Right lung (tissue), 5 donors: Measurements from ENCODE around the gene CASTOR1. TPM values are rescaled to one million over a fixed set of nuclear protein-coding genes. Genes with fewer than 3 reads are reported as not detected.
A peak's percentile ranks its signal among the peaks of the same experiment; 100 is the strongest.

Experiments
- DNase-seq, 2 donors: peaks; one replicate each; pipeline ENCODE4 v3.0.0-alpha.2; 2013
- polyA plus RNA-seq, 5 donors: library from polyadenylated mRNA; unstranded; fragments of 120-200 nt; gene quantifications; one replicate each; pipeline versions ENCODE4 v1.2.1 to v1.2.3, GENCODE V29; 2013; ENCODE audit warnings: inconsistent platforms in 1 of 5, low replicate concordance in 1 of 5; ENCODE audit not compliant: insufficient read length in 5 of 5, insufficient read depth in 1 of 5

The CASTOR1 gene
- polyA plus RNA-seq, 5 donors: 8.5 to 18.4 (median 15.2) TPM

DNA sequence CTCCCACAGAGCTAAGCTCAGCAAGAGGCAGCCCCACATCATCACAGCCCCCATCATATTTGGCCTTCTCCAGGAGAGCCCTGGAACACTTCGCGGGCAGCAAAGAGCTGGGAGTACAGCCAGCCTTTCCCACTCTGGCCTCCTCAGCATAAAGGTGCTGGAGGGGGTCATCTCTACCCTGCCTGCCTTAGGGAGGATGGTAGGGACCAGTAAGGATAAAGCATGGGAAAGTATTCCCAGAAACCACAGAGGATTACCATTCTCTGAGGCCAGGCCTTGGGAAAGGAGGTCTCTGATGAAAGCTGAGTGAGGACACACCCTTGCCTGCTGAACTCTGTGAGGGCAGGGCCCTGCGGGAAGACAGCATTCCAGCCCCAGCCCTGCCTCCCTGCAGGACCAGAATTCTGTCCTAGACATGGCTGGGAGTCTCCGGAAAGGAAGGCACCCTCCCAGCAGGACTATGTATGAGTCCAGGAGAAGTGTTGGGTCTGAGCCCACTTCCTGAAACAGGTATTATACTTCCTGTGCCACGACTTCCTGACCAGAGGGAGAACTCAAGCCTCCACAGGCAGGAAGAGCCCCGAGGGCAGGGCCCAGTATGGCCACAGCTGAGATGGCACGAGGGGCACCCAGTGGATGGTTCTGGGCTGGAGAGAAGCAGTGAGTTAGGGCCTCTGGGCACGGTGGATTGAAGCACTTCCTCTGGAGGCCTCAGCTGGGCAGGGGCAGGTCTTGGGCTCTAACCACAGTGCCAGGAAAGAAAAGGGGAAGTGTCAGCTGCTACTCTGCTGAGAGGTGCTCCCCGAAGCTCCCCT is 12.9 kb upstream of the CASTOR1 start:
- no peak for DNase-seq

GRCh38 chr22:30299322-30299721 is 10.0 kb upstream of the CASTOR1 start:
- DNase-seq: no peak

- DNase-seq: no peak
Observed at GRCh38 chr22:30297991-30298701, 8.8 kb upstream of the CASTOR1 start.

DNA sequence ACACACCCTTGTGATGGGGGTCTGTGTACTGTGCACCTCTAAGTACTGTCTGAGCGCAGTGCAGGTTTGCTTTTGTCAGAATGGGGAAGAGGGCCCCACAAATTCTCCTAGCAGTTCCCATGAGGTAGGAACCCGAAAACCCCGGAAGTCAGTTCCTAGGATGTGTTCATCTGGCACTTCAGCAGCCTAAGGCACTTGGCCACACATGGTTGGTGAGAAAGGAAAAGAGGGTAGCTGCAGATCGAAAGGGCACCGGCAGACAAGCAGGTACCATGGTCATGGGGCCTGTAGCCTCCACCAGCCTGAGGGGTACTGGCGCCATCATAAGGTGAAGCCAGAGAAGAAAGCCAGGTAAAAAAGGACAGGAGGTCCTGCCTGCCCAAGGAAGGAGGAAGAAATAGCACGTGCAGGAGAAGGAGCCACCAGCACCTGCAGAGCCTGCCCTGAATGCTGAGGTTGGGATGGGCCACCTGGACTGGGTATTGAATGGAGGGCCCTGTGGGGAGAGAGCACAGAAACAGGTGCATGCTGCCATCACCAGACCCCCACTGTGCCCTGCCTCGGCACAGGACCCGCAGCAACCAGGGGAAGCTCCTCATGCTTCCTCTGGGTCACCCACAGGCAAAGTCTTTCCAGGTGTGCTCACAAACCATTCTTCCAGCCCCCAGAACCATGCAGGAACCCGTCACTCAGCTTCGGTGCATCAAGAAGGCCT is 8.1 kb upstream of the CASTOR1 start:
- DNase-seq: no peak

DNA sequence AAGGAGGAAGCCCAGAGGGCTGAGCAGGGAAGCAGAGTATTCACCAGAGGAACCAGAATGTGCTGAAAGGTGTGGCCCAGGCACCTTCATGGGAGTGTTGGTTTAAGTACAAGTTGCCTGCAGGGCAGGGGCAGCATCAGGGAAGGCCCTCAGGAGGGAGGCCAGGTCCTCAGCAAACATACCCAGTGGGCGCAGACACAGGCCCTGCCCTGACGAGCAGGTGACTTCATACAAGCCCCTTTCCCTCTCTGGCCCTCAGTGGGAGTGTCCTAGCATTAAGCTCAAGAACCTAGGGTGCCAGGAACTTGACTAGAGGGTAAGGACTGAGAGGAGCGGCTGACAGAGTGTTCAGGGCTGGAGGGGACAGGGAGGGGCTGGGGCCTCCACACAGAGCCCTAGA is 7.5 kb upstream of the CASTOR1 start:
- no peak for DNase-seq

GRCh38 chr22:30296324-30296723 is 7.0 kb upstream of the CASTOR1 start:
- no peak for DNase-seq

GRCh38 chr22:30295576-30295975 is 6.3 kb upstream of the CASTOR1 start:
- DNase-seq: no peak

- no peak for DNase-seq
Observed at GRCh38 chr22:30294830-30295229, 5.5 kb upstream of the CASTOR1 start.

GRCh38 chr22:30294066-30294465 is 4.8 kb upstream of the CASTOR1 start:
- no peak for DNase-seq

DNA sequence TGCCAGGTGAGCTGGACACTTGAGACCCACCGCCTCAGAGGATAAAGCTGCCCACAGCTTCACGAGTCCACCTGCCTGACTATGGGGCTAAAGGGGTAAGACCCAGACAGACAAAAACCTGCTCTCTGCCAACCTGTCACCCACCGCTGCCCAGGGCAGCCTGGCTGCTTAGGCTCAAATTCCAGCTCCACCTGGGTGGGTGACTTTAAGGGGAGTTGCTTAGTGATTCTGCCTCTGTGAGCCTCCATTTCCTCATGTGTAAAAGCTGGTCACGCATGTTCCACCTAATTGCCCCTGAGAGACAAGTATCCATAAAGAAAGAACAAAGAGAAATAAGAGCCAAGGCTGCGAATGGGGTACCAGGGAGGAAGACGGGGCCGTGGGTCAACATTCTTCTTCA is 3.7 kb upstream of the CASTOR1 start:
- DNase-seq: no peak

GRCh38 chr22:30292069-30292970 is 3.0 kb upstream of the CASTOR1 start:
- DNase-seq: no peak

- DNase-seq: peak; percentile 75 to 76
Observed at GRCh38 chr22:30291058-30291892, 2.0 kb upstream of the CASTOR1 start.

DNA sequence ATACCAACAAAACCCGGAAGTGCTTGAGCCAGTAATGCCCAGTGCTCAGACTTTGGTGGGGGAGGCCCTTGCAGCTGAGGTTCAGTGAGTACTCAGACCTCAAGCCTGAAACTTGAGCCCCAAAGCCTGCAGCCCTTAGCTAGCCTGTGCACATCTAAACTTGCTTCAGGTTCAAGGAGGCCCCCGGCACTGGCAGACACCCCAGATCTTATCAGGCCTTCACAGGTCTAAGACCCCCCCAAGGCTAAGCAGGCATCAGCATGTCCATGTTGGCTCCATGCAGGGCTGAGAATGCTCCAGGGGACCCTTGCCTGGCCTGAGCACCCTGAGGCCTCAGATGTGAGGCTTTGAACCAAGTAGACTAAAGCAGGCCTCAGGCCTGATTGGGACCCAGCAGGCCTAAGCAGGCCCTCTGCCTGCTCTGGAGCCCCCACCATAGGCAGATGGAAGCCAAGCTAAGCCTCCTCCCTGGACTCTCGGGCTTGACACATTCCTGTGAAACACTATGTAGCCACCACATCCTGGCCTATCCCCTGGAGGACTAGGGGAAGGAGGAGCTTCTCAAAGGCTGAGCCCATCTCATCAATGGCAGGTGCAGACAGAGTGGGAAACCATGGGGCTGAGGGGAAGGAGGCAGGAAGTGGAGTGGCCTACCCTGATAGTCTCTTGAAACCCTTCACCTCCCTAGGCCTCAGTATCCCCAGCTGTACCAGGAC is 1.2 kb upstream of the CASTOR1 start:
- no peak for DNase-seq

- no peak for DNase-seq
Observed at GRCh38 chr22:30289980-30290313, 642 bp upstream of the CASTOR1 start.

- no peak for DNase-seq
Observed at GRCh38 chr22:30288419-30289140, 725 bp downstream of the CASTOR1 start.

DNA sequence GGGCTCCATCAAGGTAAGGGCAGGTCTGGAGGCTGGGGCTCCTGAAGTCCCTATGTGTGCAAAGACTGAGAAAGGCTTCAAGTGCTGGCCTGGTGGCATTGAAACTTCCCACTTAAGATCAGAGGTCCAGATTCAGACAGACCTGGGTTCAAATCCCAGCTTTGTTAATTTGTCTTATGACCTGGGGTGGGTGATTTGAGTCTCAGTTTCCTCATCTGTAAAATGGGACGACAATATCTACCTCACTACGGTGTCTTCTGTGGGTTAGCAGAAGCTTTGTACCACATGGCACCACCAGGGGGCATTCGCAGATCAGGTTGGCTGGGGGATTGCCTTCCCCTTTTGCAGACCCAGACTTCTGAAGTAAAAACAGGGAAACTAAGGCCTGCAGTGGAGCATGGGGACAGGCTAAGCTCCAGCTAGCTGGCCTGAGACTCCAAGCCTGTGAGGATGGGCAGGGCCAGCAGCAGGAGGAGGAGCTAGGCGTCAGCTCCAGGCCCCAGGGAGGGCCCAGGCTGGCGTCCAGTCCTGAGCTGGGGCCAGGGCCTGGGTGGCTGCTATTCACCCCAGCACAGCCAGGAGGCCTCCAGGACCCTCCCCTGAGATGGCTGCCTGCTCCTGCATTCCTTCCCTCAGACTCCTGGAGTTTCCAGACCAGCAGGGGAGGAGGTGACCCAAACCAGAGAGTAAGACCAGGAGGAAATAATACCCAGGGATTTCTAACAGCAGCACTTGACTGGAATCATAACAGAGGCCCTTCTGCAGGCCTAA is 1.5 kb downstream of the CASTOR1 start:
- peak; percentile 84 to 88 for DNase-seq

DNA sequence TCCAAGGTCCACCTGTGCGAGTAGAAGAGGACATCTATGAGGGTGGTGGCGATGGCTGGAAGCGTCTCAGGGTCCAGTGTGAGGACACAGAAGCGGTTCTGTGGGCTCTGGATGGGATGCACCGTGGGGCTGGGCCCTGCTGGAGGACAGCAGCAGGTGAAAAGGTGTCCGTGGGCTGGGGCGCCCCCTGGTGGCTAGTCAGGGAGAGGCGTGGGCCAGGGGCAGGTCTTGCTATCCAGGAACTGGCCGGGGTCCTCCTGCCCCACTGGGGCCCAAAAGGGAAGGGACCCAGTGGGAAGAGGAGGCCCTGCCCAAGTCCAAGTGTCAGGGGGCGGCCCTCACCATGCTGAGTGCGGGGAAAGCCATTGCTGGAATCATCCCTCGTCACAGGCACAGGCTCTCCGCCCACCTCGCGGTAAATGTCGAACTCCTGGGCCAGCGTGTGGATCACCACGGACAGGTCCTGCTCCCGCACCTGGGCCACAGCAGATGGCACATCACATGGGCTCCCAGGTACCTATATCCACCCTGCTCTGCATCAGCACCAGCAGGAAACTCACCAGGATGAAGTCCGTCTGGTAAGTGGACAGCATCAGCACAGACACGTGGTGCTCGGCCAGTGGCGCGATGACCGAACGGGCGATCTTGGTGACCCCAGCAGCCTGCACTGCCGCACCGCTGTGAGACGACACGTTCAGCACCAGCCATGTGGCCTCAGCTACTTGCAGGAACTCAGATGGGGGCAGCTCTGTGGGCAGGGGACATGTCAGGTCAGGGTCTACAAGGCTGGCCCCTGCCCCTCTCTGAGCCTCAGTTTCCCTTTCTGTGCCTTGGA is 2.3 kb downstream of the CASTOR1 start:
- no peak for DNase-seq

DNA sequence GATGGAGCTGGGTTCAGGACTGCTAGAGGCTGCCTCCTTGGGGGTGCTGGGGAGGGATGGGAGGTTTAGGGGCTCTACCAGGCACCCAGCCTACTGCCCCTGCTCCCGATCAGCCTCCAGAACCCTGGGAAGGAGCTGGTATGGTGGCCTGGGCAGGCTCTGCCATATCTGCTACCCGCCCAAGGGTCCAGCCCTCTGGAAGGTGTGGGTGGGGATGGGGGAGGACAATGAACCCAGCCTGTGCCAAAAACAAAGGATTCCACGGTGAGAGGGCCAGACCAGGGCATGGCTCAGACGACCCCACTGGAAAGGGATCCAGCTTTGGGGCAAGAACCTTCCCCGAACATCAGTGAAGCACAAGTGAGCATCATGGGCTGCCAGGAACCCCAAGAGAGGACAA is 3.0 kb downstream of the CASTOR1 start:
- DNase-seq: no peak
